Measurements from ENCODE around the gene CELSR3. TPM values are rescaled to one million over a fixed set of nuclear protein-coding genes. Genes with fewer than 3 reads are reported as not detected.

Gene CELSR3
- total RNA-seq, 1 experiment from 2014 or later = 7.7 TPM

DNA sequence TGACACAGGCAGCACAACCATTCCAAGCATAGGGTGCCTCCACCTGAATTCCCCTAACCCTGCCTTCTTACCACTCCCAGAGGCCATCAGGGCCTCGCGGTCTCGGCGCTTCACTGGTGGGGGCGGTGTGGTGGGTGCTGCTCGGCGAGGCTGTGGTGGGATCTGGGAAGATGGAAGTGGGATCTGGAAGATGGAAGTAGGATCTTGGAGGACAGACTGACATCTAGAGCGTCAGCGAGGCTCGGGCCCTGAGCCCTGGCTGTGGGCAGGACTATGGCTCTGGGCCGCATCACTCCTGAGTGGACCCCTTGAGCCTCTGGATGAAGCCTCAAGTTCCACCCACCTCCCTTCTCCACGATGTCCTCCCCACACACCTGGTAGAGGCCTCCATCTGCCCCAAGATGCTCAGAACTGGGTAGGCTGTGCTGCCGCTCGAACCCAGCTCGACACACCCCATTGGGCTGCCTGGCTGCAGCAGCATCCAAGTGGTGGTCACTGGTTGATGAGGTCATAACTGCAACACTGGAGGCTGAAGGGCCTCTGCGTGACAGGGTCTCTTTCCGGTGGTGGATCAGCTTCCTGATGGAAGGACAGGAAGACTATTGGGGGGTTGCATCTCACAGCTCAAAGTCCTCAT, 19.4 kb upstream of the CELSR3 start:
- TF ChIP-seq REST (IDR thresholded peaks at IDR 0.05; ENCODE audit: insufficient read depth in 1 of 2, low read depth in 2 of 2, low read length in 1 of 2) (no peak), TCF7L2 (IDR thresholded peaks at IDR 0.05; ENCODE audit: low read depth, low read length) (no peak), POLR2AphosphoS5 (IDR thresholded peaks at IDR 0.05; ENCODE audit: low read depth, low read length) (no peak), SIN3A (IDR thresholded peaks at IDR 0.05; ENCODE audit: borderline replicate concordance, insufficient read depth, low read depth, low read length) (no peak)
- TF ChIP-seq, protein P1, sequence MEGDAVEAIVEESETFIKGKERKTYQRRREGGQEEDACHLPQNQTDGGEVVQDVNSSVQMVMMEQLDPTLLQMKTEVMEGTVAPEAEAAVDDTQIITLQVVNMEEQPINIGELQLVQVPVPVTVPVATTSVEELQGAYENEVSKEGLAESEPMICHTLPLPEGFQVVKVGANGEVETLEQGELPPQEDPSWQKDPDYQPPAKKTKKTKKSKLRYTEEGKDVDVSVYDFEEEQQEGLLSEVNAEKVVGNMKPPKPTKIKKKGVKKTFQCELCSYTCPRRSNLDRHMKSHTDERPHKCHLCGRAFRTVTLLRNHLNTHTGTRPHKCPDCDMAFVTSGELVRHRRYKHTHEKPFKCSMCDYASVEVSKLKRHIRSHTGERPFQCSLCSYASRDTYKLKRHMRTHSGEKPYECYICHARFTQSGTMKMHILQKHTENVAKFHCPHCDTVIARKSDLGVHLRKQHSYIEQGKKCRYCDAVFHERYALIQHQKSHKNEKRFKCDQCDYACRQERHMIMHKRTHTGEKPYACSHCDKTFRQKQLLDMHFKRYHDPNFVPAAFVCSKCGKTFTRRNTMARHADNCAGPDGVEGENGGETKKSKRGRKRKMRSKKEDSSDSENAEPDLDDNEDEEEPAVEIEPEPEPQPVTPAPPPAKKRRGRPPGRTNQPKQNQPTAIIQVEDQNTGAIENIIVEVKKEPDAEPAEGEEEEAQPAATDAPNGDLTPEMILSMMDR (IDR thresholded peaks at IDR 0.05) = no peak
- in situ Hi-C loops (cut with HindIII; ENCODE audit: low pct_unique_long_range_greater_than_20kb, low sequenced_read_pairs) = no loop called here
- Histone ChIP-seq H3K27ac (ENCODE audit: low read length) (no peak overlapping the region), H3K36me3 (ENCODE audit: control insufficient read depth, insufficient read depth, low read length) (no peaks in the 10 kb centered on the region; the same call in 1 of the 2 replicates), H3K4me3 (ENCODE audit: low read depth in 2 of 2, low read length in 2 of 2) (no peak overlapping the region), H3K27me3 (ENCODE audit: control insufficient read depth, insufficient read depth, low read length) (no peaks in the 10 kb centered on the region), H3K4me1 (ENCODE audit: control insufficient read depth, insufficient read depth, low read length) (peaks cover 12% of the 10 kb centered on the region; the same call in 1 of the 2 replicates), H3K9me3 (ENCODE audit: control insufficient read depth, insufficient read depth, low read depth, low read length) (no peaks in the 10 kb centered on the region)
- ChIA-PET CTCF (interaction anchor here (0.7 kb wide), 1 partner anchor 84 kb away, joined by 3 read pairs; no protein-coding TSS in a partner anchor), POLR2A (no interaction called here)
- intact Hi-C loops (cut with micrococcal nuclease; ENCODE audit: unreplicated experiment) = no loop called here
- DNase-seq (ENCODE audit: low read depth, low spot score) (no peak), ATAC-seq (no peak)
- BruUV-seq (replicated peaks) = no TSS peak

DNA sequence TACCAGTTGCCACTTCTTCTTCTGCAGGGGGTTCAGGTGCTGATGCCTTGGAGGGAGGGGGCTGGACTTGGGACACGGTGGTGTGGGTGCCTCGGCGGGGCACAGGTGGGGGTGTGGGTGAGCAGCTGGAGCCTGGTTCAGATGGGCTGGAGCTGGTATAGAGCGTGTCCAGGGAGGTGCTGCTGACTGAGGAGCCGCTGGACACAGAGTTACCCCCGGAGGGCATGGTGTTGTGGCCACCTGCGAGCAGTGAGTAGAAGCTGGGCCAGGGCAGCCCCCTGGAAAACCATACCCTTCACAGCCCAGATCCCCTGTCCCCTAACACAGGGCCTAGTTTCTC, 18.8 kb upstream of the CELSR3 start:
- intact Hi-C loops (cut with micrococcal nuclease; ENCODE audit: unreplicated experiment) = no loop called here
- ChIA-PET CTCF (no interaction called here), POLR2A (no interaction called here)
- H3K27me3 ChIP-seq (ENCODE audit: control insufficient read depth, insufficient read depth, low read length) = no peaks in the 10 kb centered on the region
- no peaks in the 10 kb centered on the region; the same call in 1 of the 2 replicates for H3K36me3 ChIP-seq (ENCODE audit: control insufficient read depth, insufficient read depth, low read length)
- TF ChIP-seq REST (IDR thresholded peaks at IDR 0.05; ENCODE audit: insufficient read depth in 1 of 2, low read depth in 2 of 2, low read length in 1 of 2) (no peak), TCF7L2 (IDR thresholded peaks at IDR 0.05; ENCODE audit: low read depth, low read length) (no peak), SIN3A (IDR thresholded peaks at IDR 0.05; ENCODE audit: borderline replicate concordance, insufficient read depth, low read depth, low read length) (no peak), POLR2AphosphoS5 (IDR thresholded peaks at IDR 0.05; ENCODE audit: low read depth, low read length) (no peak)
- TF ChIP-seq, protein P1 (IDR thresholded peaks at IDR 0.05) = no peak
- no peak overlapping the region for H3K4me3 ChIP-seq (ENCODE audit: low read depth in 2 of 2, low read length in 2 of 2)
- BruUV-seq (replicated peaks) = no TSS peak
- no peaks in the 10 kb centered on the region for H3K9me3 ChIP-seq (ENCODE audit: control insufficient read depth, insufficient read depth, low read depth, low read length)
- ATAC-seq (no peak), DNase-seq (ENCODE audit: low read depth, low spot score) (no peak)
- H3K27ac ChIP-seq (ENCODE audit: low read length) = no peak overlapping the region
- H3K4me1 ChIP-seq (ENCODE audit: control insufficient read depth, insufficient read depth, low read length) = peaks cover 11% of the 10 kb centered on the region; the same call in 1 of the 2 replicates
- in situ Hi-C loops (cut with HindIII; ENCODE audit: low pct_unique_long_range_greater_than_20kb, low sequenced_read_pairs) = no loop called here
